HUDEP-2 (cell line): Measurements from ENCODE around the gene TTLL9.

ENCODE experiments used
- DNase-seq, 76 experiments: peaks; one replicate each; lab custom pipeline; 2025; ENCODE audit not compliant: unreplicated experiment in 76 of 76; lab: John Stamatoyannopoulos, UW

Gene TTLL9

GRCh38 chr20:31872406-31872805 is 2.0 kb downstream of the TTLL9 start:
- DNase-seq, result no peak

GRCh38 chr20:31875671-31876070 is 5.2 kb downstream of the TTLL9 start:
- no peak for DNase-seq

- DNase-seq, result no peak
Observed at GRCh38 chr20:31877684-31878083, 7.2 kb downstream of the TTLL9 start.

GRCh38 chr20:31879143-31879987 is 8.9 kb downstream of the TTLL9 start:
- peak in 74 of 76 experiments; percentile 37 to 94 (median 84) for DNase-seq

- no peak for DNase-seq
Observed at GRCh38 chr20:31881945-31882344, 11.5 kb downstream of the TTLL9 start.

GRCh38 chr20:31883829-31884228 is 13.4 kb downstream of the TTLL9 start:
- DNase-seq, result no peak

- DNase-seq, result no peak
Observed at GRCh38 chr20:31890646-31891045, 20.2 kb downstream of the TTLL9 start.

GRCh38 chr20:31894980-31895675 is 24.7 kb downstream of the TTLL9 start:
- DNase-seq, result peak in 11 of 76 experiments; percentile 2 to 20 (median 9)

GRCh38 chr20:31896049-31896448 is 25.6 kb downstream of the TTLL9 start:
- DNase-seq, result no peak

- no peak for DNase-seq
Observed at GRCh38 chr20:31897541-31897940, 27.1 kb downstream of the TTLL9 start.

- no peak for DNase-seq
Observed at GRCh38 chr20:31901615-31902014, 31.2 kb downstream of the TTLL9 start.

- DNase-seq, result no peak
Observed at GRCh38 chr20:31903627-31904386, 33.4 kb downstream of the TTLL9 start.

- no peak for DNase-seq
Observed at GRCh38 chr20:31906001-31906400, 35.6 kb downstream of the TTLL9 start.

- DNase-seq, result no peak
Observed at GRCh38 chr20:31907046-31907445, 36.6 kb downstream of the TTLL9 start.

GRCh38 chr20:31908016-31908415 is 37.6 kb downstream of the TTLL9 start:
- peak in 58 of 76 experiments; percentile 4 to 69 (median 30) for DNase-seq

- no peak for DNase-seq
Observed at GRCh38 chr20:31908424-31908823, 38.0 kb downstream of the TTLL9 start.

- no peak for DNase-seq
Observed at GRCh38 chr20:31909253-31910070, 39.0 kb downstream of the TTLL9 start.

GRCh38 chr20:31910071-31910803 is 39.8 kb downstream of the TTLL9 start:
- no peak for DNase-seq

- no peak for DNase-seq
Observed at GRCh38 chr20:31913431-31914157, 43.2 kb downstream of the TTLL9 start.
